Left ventricle myocardium superior (tissue), 1 donor: ENCODE results near the gene ZBTB16. TPM values are rescaled to one million over a fixed set of nuclear protein-coding genes. Genes with fewer than 3 reads are reported as not detected.

Experiments
- ATAC-seq: fragments of 200-7000 bp; cut with Tn5 transposase; one replicate; pipeline ENCODE4 v1.9.1; 2020; ENCODE audit warnings: mild to moderate bottlenecking, moderate library complexity
- DNase-seq: peaks from one replicate; pipeline ENCODE4 v3.0.0-alpha.2; 2020
- intact Hi-C: fragments of 100-400 bp; cut with micrococcal nuclease; formaldehyde crosslinking; loops from one replicate; pipeline ENCODE4 v1.11.0; 2022
- total RNA-seq: library from RNA; stranded (reverse); fragmentation: NEBNext Ultra II Directional; extraction: Animal tissue kit (Norgen Biotek cat#: 25700); gene quantifications from one replicate; pipeline ENCODE4 v1.2.1, GENCODE V29; 2021
- donor health status: DM: no; HTN: yes; CAD: no; lungs with severe emphysema.

ZBTB16 gene
- total RNA-seq, 1 donor from 2014 or later, result 67.3 TPM

GRCh38 chr11:114120606-114121005 lies 61.1 kb downstream of the ZBTB16 start:
- intact Hi-C loops, result no loop called here
- ATAC-seq (no peak), DNase-seq (no peak)

DNA sequence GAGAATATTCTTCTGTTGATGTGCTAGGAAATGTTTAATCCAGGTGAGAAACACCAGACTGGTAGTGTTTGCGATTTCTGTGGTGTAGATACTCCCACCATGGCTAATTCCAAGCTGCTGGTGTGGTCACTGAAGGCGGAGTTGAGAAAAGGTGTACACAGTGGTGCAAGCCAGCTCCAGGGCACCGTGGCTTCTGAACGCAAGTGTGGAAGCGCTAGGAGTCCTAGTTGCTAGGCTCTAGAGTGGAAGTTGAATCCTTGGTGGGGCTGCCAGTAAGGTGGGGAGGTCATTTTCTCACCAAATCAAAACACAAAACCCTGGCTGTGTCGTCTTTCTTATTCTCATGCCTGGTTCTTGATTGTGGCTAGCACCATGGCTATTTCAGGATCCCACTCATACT lies 61.6 kb downstream of the ZBTB16 start:
- no peak for DNase-seq
- intact Hi-C loops, result no loop called here
- ATAC-seq, result no peak

DNA sequence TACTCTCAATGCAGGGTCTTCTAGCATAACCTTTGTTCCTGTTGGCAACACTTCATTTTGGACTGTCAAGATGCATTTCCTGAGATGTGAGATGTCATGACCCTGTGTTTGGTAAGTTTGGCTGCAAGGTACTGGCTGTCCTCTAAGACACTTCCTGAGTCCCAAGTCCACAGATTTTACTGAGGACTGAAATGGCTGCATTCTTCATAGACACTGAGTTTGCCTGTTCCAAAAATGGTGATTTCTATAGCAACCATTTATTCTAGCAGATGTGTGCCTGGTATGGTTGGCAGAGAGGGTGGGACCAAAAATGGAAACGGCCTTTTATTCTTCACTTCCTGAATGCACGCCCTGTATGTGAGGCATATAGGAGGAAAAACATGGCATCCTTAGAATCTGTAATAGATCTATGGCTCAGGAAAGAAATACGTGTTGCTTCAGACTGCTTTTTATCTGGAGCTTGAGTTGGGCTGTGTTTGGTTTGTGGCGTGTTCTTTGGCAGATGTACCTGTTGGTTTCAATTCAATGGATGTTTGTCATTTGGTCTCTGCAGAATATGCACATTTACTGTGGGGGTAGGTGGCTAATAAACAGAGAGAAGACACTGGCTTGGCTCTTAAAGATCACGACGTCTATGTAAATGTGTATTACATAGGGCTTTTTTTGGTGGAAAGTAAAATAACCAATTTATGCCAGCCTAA lies 62.4 kb downstream of the ZBTB16 start:
- intact Hi-C loops, result no loop called here

GRCh38 chr11:114122686-114123085 lies 63.2 kb downstream of the ZBTB16 start:
- intact Hi-C loops, result no loop called here
- DNase-seq, result no peak
- ATAC-seq, result no peak

More for the DNA sequence above, 62.4 kb downstream of the ZBTB16 start:
- DNase-seq (no peak), ATAC-seq (peak; percentile 6)

DNA sequence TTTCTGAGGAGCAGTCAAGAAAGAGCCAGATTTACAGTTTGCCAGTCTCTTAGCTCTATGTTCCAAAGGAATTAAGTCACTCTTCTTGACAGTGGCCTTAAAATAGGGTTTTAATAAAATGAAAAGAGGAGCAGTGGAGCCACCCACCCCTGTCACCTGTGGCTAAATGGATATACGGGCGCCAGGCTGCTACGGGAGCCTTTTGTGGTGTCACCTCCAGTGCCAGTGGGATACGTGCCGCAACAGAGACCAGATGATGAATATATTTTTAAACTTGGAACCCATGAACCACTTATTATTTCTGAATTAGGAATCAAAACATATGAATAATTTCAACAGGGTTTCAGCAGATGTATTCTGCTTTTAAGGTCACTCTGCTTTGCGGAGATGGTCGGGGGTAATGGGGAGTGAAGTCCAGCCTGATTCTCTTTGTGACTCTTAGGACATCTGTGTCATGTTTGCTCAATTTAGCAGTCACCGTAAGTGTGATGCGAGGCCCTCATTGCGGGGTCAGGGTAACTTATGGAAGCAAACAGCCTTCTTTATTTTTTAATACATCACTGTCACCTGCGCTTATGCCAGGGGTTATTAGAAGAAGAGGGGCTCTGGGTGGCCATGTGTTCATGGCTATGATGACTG lies 64.3 kb downstream of the ZBTB16 start:
- peak; percentile 21 for ATAC-seq
- DNase-seq, result no peak
- intact Hi-C loops, result no loop called here

- DNase-seq (no peak), ATAC-seq (no peak)
- intact Hi-C loops, result no loop called here
Observed at GRCh38 chr11:114124601-114125144, 65.2 kb downstream of the ZBTB16 start.

GRCh38 chr11:114125531-114125930 lies 66.0 kb downstream of the ZBTB16 start:
- intact Hi-C loops, result no loop called here
- ATAC-seq (no peak), DNase-seq (no peak)

- DNase-seq, result no peak
- peak; percentile 1 for ATAC-seq
- intact Hi-C loops, result no loop called here
Observed at GRCh38 chr11:114125959-114126358, 66.4 kb downstream of the ZBTB16 start.

DNA sequence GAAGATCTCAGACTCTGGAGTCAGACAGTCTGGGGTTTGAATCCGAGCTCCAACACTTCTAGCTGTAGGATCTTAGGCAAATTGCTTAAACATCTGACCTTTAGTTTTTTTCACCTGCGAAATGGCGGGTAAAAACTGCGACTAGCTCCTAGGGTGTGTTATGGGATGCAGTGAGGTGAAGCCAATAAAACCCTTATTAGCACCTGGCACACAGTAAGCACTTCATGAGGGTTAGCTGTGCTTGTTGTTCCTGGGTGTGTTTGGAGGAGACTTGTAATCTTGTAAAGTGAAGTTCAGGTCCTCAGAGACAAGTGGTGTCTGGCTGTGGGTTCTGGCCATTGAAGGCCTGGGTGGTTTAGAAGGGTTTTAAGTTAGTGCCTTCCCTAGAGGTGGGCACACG lies 68.9 kb downstream of the ZBTB16 start:
- DNase-seq, result no peak
- peak; percentile 0 for ATAC-seq
- intact Hi-C loops, result no loop called here

DNA sequence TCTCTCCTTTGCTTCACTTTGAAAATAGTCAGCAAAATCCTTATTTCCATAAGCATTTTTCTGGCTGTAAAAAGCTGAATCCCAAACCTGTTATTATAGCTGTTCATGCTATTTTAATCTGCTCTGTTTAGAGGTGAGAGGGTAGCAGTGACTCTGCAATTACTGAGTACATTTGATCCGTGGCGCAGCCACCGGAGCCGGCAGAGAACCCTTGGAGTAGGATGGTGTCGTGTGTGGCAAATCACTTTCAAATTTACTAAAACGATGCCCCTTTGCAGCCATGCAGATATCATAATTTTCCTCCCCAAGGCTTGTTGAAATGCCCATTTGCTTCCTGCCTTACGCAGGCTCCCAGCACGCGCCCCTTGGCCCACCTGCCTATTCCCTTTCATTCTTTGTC lies 69.6 kb downstream of the ZBTB16 start:
- intact Hi-C loops, result no loop called here
- DNase-seq, result no peak
- ATAC-seq, result no peak

DNA sequence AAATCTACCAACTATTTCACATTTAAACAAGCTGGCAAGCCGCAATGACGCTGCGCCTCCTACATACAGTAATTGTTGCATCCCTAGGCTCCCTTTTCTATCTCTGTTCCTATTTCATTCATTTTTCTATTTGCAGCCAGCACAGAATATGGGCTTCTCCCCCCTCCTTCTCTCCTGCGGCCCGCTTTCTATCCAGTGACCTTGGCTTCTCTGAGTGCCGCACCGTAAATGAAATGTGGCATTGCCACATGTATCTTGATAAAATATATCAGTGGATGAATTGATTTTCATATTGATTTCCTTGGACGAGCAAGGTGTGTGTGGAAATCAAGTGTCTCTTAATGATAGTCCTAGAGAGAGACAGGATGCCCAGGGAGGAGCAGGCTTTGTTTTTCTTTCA lies 70.2 kb downstream of the ZBTB16 start:
- no peak for ATAC-seq
- intact Hi-C loops, result no loop called here
- DNase-seq, result no peak

DNA sequence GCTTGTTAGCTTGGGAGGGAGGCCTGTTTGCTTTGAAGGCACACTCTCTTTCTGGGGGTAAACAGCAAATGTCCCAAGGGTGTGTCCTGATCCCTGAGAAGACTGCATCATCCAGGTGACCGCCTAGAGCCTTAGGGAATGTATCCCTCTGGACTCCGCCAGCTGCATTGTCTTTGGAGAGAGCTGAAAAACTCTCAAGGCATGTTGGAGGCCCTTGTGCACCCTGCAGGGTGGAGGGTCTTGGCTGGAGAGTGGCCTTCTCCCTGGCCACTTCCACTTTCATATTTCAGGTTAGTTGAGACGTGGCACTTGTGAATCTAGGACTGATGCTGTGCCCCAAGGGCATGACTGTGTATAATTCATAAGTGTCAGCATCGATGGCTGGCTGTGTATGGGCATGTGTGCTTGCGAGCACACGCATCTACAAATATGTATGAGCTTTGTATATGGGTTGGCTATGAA lies 70.6 kb downstream of the ZBTB16 start:
- intact Hi-C loops, result no loop called here
- DNase-seq (no peak), ATAC-seq (no peak)

GRCh38 chr11:114130629-114131277 lies 71.2 kb downstream of the ZBTB16 start:
- intact Hi-C loops, result no loop called here
- no peak for DNase-seq
- ATAC-seq, result no peak

DNA sequence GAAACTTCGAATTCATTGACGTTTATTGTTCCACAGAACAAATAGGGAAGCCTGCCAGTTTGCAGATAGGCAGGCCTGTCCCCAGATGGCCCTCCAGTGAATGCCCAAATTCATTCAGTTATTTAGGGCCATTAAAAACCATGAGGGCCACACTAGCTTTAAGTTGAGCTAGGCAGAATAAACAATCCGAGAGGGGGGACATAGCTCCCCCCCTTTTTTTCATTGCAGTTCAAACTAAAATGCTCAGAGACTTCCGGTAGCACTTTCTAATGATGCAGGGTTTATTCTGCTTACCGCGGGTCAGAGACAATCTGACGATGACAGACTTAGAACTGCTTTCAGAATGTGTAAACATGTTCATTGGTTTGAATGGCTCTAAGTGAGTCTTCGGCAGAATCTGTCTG lies 72.0 kb downstream of the ZBTB16 start:
- intact Hi-C loops, result no loop called here
- ATAC-seq (no peak), DNase-seq (no peak)

- intact Hi-C loops, result no loop called here
Observed at GRCh38 chr11:114132417-114132816, 72.9 kb downstream of the ZBTB16 start.

GRCh38 chr11:114132944-114133394 lies 73.5 kb downstream of the ZBTB16 start:
- intact Hi-C loops, result no loop called here
- ATAC-seq, result no peak

More at GRCh38 chr11:114132417-114132816, 72.9 kb downstream of the ZBTB16 start:
- DNase-seq, result no peak
- ATAC-seq, result no peak

DNA sequence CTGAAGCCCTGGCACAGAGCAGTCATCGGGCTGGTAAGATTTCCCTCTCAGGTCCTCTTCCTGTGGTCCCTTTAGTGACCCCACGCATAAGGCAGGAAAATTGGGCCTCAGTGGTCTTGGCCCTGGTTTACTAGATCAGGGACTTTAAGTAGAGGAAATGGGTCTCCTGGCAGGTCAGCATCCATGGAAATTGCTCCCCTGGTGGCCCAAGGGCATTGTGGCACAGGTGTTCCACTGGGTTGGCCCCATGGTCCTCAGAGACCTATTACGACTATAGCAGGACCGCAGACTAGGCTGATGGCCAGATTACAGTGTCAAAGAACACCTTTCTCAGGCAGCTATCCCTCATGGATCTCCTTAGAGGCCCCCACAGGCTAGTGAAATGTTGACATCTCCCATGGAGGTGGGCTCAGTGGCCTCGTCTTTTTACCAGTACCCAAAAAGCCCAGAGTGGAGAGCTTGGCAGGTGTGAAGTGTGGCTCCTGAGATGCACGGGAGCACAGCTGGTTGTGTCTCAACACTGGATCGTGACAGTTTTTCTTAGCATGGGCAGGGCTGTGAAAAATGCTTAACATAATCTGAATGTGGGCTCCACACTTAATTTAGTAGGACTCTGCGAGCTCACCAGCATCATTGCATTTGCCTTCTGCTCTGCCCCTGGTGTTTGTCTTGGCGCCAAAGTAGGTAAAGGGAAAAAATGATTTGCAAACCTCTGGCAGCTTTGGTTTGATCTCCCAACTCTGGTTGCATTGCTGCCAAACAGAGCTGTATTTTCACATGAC lies 74.2 kb downstream of the ZBTB16 start:
- ATAC-seq, result no peak
- no peak for DNase-seq
- intact Hi-C loops, result no loop called here

More at GRCh38 chr11:114132944-114133394, 73.5 kb downstream of the ZBTB16 start:
- peak; percentile 65 for DNase-seq

GRCh38 chr11:114134870-114135269 lies 75.4 kb downstream of the ZBTB16 start:
- intact Hi-C loops, result no loop called here
- DNase-seq (no peak), ATAC-seq (no peak)

DNA sequence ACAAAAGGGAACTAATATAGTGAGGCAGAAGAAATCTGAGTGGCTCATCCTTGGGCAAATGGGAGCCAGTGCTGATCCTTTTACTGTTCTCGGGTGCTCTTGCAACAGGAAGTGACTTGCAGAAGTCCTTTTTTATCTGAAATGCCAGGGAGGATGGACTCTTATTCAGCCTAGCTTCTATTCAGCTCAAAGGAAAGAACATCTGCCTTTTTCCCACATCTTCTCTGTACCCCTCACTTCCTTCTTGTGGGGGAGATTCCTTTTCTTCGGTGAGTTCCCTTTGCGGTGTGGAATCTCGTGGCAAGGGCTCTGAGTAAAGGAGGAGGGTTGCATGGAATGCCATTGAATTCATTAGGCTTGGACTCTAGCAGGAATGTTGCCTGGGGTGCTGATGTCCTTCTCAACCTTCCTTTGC lies 76.2 kb downstream of the ZBTB16 start:
- intact Hi-C loops, result no loop called here
- peak; percentile 5 for ATAC-seq
- no peak for DNase-seq
